ENCODE results near the gene ZNFX1.
A peak's percentile ranks its signal among the peaks of the same experiment; 100 is the strongest.

ZNFX1 gene

GRCh38 chr20:49290608-49291191, 12.8 kb upstream of the ZNFX1 start:
- peaks cover 17% of the 10 kb centered on the region for H3K9me3 ChIP-seq (ENCODE audit: control insufficient read depth, low read length)
- H3K36me3 ChIP-seq (ENCODE audit: control insufficient read depth, insufficient read depth, low read length, severe bottlenecking) = peaks cover 60% of the 10 kb centered on the region
- no peak overlapping the region for H3K4me3 ChIP-seq (ENCODE audit: low read length)
- H3K9ac ChIP-seq (ENCODE audit: low read length) = no peak overlapping the region
- DNase-seq (ENCODE audit: low read depth) = no peak
- peaks cover 39% of the 10 kb centered on the region for H3K4me1 ChIP-seq (ENCODE audit: control insufficient read depth, insufficient read depth, low read length)
- H3K27me3 ChIP-seq (replicated peaks; ENCODE audit: control insufficient read depth, insufficient read depth, low read length) = no peaks in the 10 kb centered on the region

- Histone ChIP-seq H3K4me1 (ENCODE audit: control insufficient read depth, insufficient read depth, low read length) (peaks cover 52% of the 10 kb centered on the region), H3K36me3 (ENCODE audit: control insufficient read depth, insufficient read depth, low read length, severe bottlenecking) (peaks cover 76% of the 10 kb centered on the region), H3K9ac (ENCODE audit: low read length) (no peak overlapping the region), H3K27me3 (replicated peaks; ENCODE audit: control insufficient read depth, insufficient read depth, low read length) (no peaks in the 10 kb centered on the region), H3K4me3 (ENCODE audit: low read length) (peak overlapping the region; percentile 25), H3K9me3 (ENCODE audit: control insufficient read depth, low read length) (peaks cover 17% of the 10 kb centered on the region)
- DNase-seq (ENCODE audit: low read depth) = no peak
Measured at GRCh38 chr20:49288784-49289696, 11.2 kb upstream of the ZNFX1 start.

GRCh38 chr20:49288250-49288751, 10.4 kb upstream of the ZNFX1 start:
- Histone ChIP-seq H3K9ac (ENCODE audit: low read length) (no peak overlapping the region), H3K4me3 (ENCODE audit: low read length) (peak overlapping the region; percentile 25), H3K9me3 (ENCODE audit: control insufficient read depth, low read length) (peaks cover 17% of the 10 kb centered on the region), H3K4me1 (ENCODE audit: control insufficient read depth, insufficient read depth, low read length) (peaks cover 59% of the 10 kb centered on the region), H3K27me3 (replicated peaks; ENCODE audit: control insufficient read depth, insufficient read depth, low read length) (no peaks in the 10 kb centered on the region), H3K36me3 (ENCODE audit: control insufficient read depth, insufficient read depth, low read length, severe bottlenecking) (peaks cover 84% of the 10 kb centered on the region)
- no peak for DNase-seq (ENCODE audit: low read depth)

GRCh38 chr20:49287555-49288249, 9.8 kb upstream of the ZNFX1 start:
- no peaks in the 10 kb centered on the region for H3K27me3 ChIP-seq (replicated peaks; ENCODE audit: control insufficient read depth, insufficient read depth, low read length)
- H3K9me3 ChIP-seq (ENCODE audit: control insufficient read depth, low read length) = peaks cover 17% of the 10 kb centered on the region
- peaks cover 65% of the 10 kb centered on the region for H3K4me1 ChIP-seq (ENCODE audit: control insufficient read depth, insufficient read depth, low read length)
- peak overlapping the region; percentile 37 for H3K4me3 ChIP-seq (ENCODE audit: low read length)
- peaks cover 90% of the 10 kb centered on the region for H3K36me3 ChIP-seq (ENCODE audit: control insufficient read depth, insufficient read depth, low read length, severe bottlenecking)
- DNase-seq (ENCODE audit: low read depth) = peak; percentile 70
- peak overlapping the region; percentile 31 for H3K9ac ChIP-seq (ENCODE audit: low read length)

- H3K36me3 ChIP-seq (ENCODE audit: control insufficient read depth, insufficient read depth, low read length, severe bottlenecking) = peaks cover 97% of the 10 kb centered on the region
- peaks cover 69% of the 10 kb centered on the region for H3K4me1 ChIP-seq (ENCODE audit: control insufficient read depth, insufficient read depth, low read length)
- peaks cover 17% of the 10 kb centered on the region for H3K9me3 ChIP-seq (ENCODE audit: control insufficient read depth, low read length)
- peak overlapping the region; percentile 37 for H3K4me3 ChIP-seq (ENCODE audit: low read length)
- no peaks in the 10 kb centered on the region for H3K27me3 ChIP-seq (replicated peaks; ENCODE audit: control insufficient read depth, insufficient read depth, low read length)
- no peak overlapping the region for H3K9ac ChIP-seq (ENCODE audit: low read length)
- DNase-seq (ENCODE audit: low read depth) = no peak
Measured at GRCh38 chr20:49286689-49287551, 9.1 kb upstream of the ZNFX1 start.

- no peak overlapping the region for H3K9ac ChIP-seq (ENCODE audit: low read length)
- H3K9me3 ChIP-seq (ENCODE audit: control insufficient read depth, low read length) = peaks cover 21% of the 10 kb centered on the region
- no peaks in the 10 kb centered on the region for H3K27me3 ChIP-seq (replicated peaks; ENCODE audit: control insufficient read depth, insufficient read depth, low read length)
- H3K4me1 ChIP-seq (ENCODE audit: control insufficient read depth, insufficient read depth, low read length) = peaks cover 74% of the 10 kb centered on the region
- peaks cover 99% of the 10 kb centered on the region for H3K36me3 ChIP-seq (ENCODE audit: control insufficient read depth, insufficient read depth, low read length, severe bottlenecking)
- H3K4me3 ChIP-seq (ENCODE audit: low read length) = peak overlapping the region; percentile 37
- no peak for DNase-seq (ENCODE audit: low read depth)
Measured at GRCh38 chr20:49285813-49286494, 8.1 kb upstream of the ZNFX1 start.

- Histone ChIP-seq H3K9ac (ENCODE audit: low read length) (no peak overlapping the region), H3K27me3 (replicated peaks; ENCODE audit: control insufficient read depth, insufficient read depth, low read length) (no peaks in the 10 kb centered on the region), H3K4me1 (ENCODE audit: control insufficient read depth, insufficient read depth, low read length) (peaks cover 81% of the 10 kb centered on the region), H3K36me3 (ENCODE audit: control insufficient read depth, insufficient read depth, low read length, severe bottlenecking) (peaks cover 99% of the 10 kb centered on the region), H3K9me3 (ENCODE audit: control insufficient read depth, low read length) (peaks cover 26% of the 10 kb centered on the region), H3K4me3 (ENCODE audit: low read length) (peak overlapping the region; percentile 37)
- DNase-seq (ENCODE audit: low read depth) = no peak
Measured at GRCh38 chr20:49285233-49285668, 7.4 kb upstream of the ZNFX1 start.

- Histone ChIP-seq H3K9ac (ENCODE audit: low read length) (no peak overlapping the region), H3K27me3 (replicated peaks; ENCODE audit: control insufficient read depth, insufficient read depth, low read length) (no peaks in the 10 kb centered on the region), H3K4me1 (ENCODE audit: control insufficient read depth, insufficient read depth, low read length) (peaks cover 85% of the 10 kb centered on the region), H3K36me3 (ENCODE audit: control insufficient read depth, insufficient read depth, low read length, severe bottlenecking) (peaks cover 99% of the 10 kb centered on the region), H3K9me3 (ENCODE audit: control insufficient read depth, low read length) (peaks cover 26% of the 10 kb centered on the region), H3K4me3 (ENCODE audit: low read length) (peak overlapping the region; percentile 37)
- no peak for DNase-seq (ENCODE audit: low read depth)
Measured at GRCh38 chr20:49284818-49285217, 7.0 kb upstream of the ZNFX1 start.

- peaks cover 87% of the 10 kb centered on the region for H3K4me1 ChIP-seq (ENCODE audit: control insufficient read depth, insufficient read depth, low read length)
Measured at GRCh38 chr20:49283703-49284625, 6.1 kb upstream of the ZNFX1 start.

More at GRCh38 chr20:49283703-49284625, 6.1 kb upstream of the ZNFX1 start:
- Histone ChIP-seq H3K36me3 (ENCODE audit: control insufficient read depth, insufficient read depth, low read length, severe bottlenecking) (peaks cover 98% of the 10 kb centered on the region), H3K9ac (ENCODE audit: low read length) (no peak overlapping the region), H3K9me3 (ENCODE audit: control insufficient read depth, low read length) (peaks cover 26% of the 10 kb centered on the region), H3K4me3 (ENCODE audit: low read length) (peak overlapping the region; percentile 99), H3K27me3 (replicated peaks; ENCODE audit: control insufficient read depth, insufficient read depth, low read length) (no peaks in the 10 kb centered on the region)
- DNase-seq (ENCODE audit: low read depth) = no peak
